Heart right ventricle (tissue), 16 donors: ENCODE results near the gene VPS52. TPM values are rescaled to one million over a fixed set of nuclear protein-coding genes. Genes with fewer than 3 reads are reported as not detected.

Source experiments
- ATAC-seq, 8 donors: fragments of 200-7000 bp; cut with Tn5 transposase; one replicate each; pipeline ENCODE4 v1.9.1; 2020; ENCODE audit warnings: mild to moderate bottlenecking in 8 of 8, moderate library complexity in 8 of 8, moderate number of reproducible peaks in 1 of 8
- DNase-seq, 2 donors: peaks; one replicate each; pipeline ENCODE4 v3.0.0-alpha.2; 2020
- H3K27ac ChIP-seq, 10 donors: fragments of 200-600 bp; sonication (generic) in 2 of 10; one replicate each; pipeline versions ENCODE4 v1.5.0 to v1.8.0; 2020 to 2022; ENCODE audit warnings: mild to moderate bottlenecking in 3 of 10
- H3K27me3 ChIP-seq, 7 donors: fragments of 200-600 bp; one replicate each; pipeline ENCODE4 v1.8.0; 2021 to 2022; ENCODE audit warnings: mild to moderate bottlenecking in 2 of 7
- H3K36me3 ChIP-seq, 9 donors: fragments of 200-600 bp; sonication (generic) in 1 of 9; one replicate each; pipeline versions ENCODE4 v1.5.0 to v1.8.0; 2020 to 2022; ENCODE audit warnings: mild to moderate bottlenecking in 2 of 9
- H3K4me1 ChIP-seq, 9 donors: fragments of 200-600 bp; sonication (generic) in 1 of 9; one replicate each; pipeline versions ENCODE4 v1.5.0 to v1.8.0; 2020 to 2022; ENCODE audit warnings: mild to moderate bottlenecking in 4 of 9
- H3K4me3 ChIP-seq, 10 donors: fragments of 200-600 bp; sonication (generic) in 2 of 10; one replicate each; pipeline versions ENCODE4 v1.5.0 to v1.8.0; 2020 to 2022; ENCODE audit warnings: mild to moderate bottlenecking in 7 of 10, moderate library complexity in 2 of 10
- H3K9me3 ChIP-seq, 11 donors: fragments of 200-600 bp in 10 of 11; sonication (generic) in 2 of 11; one replicate each; pipeline versions ENCODE4 v1.5.0 to v1.8.0; 2013 to 2022; ENCODE audit warnings: mild to moderate bottlenecking in 2 of 11, control low read depth in 1 of 11, moderate library complexity in 1 of 11
- CTCF ChIP-seq, 9 donors: fragments of 200-600 bp; sonication (generic) in 2 of 9; IDR thresholded peaks; one replicate each; pipeline versions ENCODE4 v1.5.0 to v1.8.0; 2021 to 2022; ENCODE audit warnings: antibody characterized with exemption in 9 of 9, mild to moderate bottlenecking in 5 of 9, moderate library complexity in 1 of 9
- WGBS, 2 donors: extraction: QIAGEN DNeasy Blood & Tissue Kit; methylation state at CpG; one replicate each; pipeline ENCODE4 v1.1.7; 2013; ENCODE audit warnings: inconsistent platforms in 1 of 2; 5-methylcytosine and 5-hydroxymethylcytosine counted together
- intact Hi-C, 10 donors: fragments of 100-400 bp; cut with DNase I; formaldehyde crosslinking; loops; one replicate each; pipeline versions ENCODE4 v1.11.1 to v1.14.2; 2022
- polyA plus RNA-seq, 2 donors: library from polyadenylated mRNA; stranded (reverse); fragments of 200-250 nt; gene quantifications; one replicate each; pipeline ENCODE4 v1.2.3, GENCODE V29; 2013
- total RNA-seq, 10 donors: library from RNA; stranded (reverse); fragmentation: NEBNext Ultra II Directional in 3 of 10; extraction: Animal tissue kit (Norgen Biotek cat#: 25700) in 3 of 10; gene quantifications; one replicate each; pipeline versions ENCODE4 v1.2.1 to v1.2.4, GENCODE V29; 2021 to 2023
- donor health status: Arrhythmogenic right ventricular cardiomyopathy.
- donor health status: ischemic (EF 13 %, LVEDD 7.1; RV severe dilation, severe dysfunction).
- donor health status: healthy with polysubstance abuse.
- donor health status: DM: no; HTN: yes; CAD: no.
- donor health status: DM: no; HTN: no; CAD: no.
- donor health status: ischemic (EF 25% LVEDD 6.9; RV normal size, moderate dysfunction).
- donor health status: ischemic (EF 25% LVEDD 5.7; RV mildly dilated, moderate dysfunction).
- donor health status: healthy.
- donor health status: DM: yes; HTN: yes; CAD: no.
- donor health status: Ischemic cardiomyopathy.
- donor health status: ischemic (EF 35%, LVEDD 5.7; RV mildly dilated, moderate dysfunction).
- donor health status: nonischemic (EF 11% LVEDD 7.7; RV severe dilation, severe dysfunction).
- donor health status: DM: yes; HTN: yes; CAD: no.
- donor health status: PGD.
- donor health status: ischemic (EF 29% LVEDD 5.4; RV normal size, mild dysfunction).
- donor health status: nonischemic (EF 23%, LVEDD 6.1; RV moderate dilation, normal function).

The VPS52 gene
- total and polyA plus RNA-seq, 12 donors, result 25.2 to 45.7 (median 35.9) TPM

DNA sequence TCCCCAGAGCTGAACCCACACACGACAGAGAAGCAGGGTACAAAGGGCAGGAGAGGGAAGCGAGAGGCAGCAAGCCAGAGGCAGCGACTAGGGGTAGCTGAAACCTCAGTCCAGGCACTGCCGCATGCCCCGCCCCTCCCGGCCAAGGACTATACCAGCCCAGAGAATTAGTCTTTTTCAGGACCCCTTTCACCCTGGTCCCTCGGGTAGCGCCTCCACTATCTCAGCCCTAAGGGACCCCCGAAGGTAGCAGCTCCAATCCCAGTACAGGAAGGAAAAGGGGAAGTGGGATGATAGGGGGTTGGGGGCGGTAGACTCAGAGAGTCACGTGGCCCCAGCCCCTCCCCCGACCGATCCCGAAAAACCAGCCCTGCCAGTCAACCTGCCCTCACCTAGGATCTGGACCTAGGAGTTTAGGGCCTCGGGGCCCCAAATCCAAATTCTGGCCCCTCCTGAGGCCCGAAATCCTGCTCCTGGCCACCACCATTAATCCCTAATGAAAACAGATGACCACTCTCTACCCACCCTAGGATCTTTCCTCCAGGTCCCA lies 25.8 kb upstream of the VPS52 start:
- intact Hi-C loops, result no loop called here
- peaks cover 0 to 65% (median 17%) of the 10 kb centered on the region in 9 donors for H3K36me3 ChIP-seq
- H3K4me3 ChIP-seq, result peak overlapping the region; percentile 65 to 97 (median 80)
- peak in 2 of 8 donors; percentile 0 for ATAC-seq
- no peaks in the 10 kb centered on the region for H3K9me3 ChIP-seq
- peaks cover 11 to 41% (median 37%) of the 10 kb centered on the region in 9 donors for H3K4me1 ChIP-seq
- DNase-seq, result no peak
- WGBS, 2 donors, result 15 to 17% methylated on average over 16 of the region's 16 CpGs
- no peak for TF ChIP-seq CTCF (IDR thresholded peaks at IDR 0.05)
- no peaks in the 10 kb centered on the region for H3K27me3 ChIP-seq
- H3K27ac ChIP-seq, result peak overlapping the region; percentile 46 to 99 (median 98)

DNA sequence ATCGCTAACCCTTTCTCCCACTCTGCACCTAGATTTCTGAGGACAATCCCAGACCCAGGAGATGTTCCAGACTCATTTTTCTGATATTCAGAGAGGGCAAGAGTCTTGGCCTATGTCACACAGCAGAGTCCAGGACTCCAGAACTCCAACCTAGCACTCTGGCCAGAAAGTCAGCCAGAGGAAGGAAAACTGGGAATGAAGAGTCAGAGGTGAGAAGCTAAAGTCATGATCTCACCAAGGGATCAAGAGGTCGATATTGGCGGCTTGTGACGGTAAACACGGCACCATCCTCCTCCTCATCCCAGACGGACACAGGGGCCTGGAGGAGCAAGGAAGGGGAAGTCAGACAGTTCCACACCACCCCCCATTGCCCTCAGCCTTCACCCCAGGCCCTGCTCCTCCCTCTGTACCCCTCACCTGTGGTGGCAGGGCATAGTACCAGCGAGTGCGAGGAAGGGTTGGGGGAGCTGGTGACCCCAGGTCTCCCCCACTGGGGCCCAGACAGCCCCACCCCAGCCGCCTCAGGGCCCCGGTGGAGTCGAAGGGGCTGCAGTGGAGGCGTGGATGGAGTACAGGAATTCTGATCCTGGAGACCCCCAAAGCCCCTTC lies 25.2 kb upstream of the VPS52 start:
- Histone ChIP-seq H3K4me3 (peak overlapping the region; percentile 65 to 97 (median 80)), H3K27me3 (no peaks in the 10 kb centered on the region), H3K27ac (peak overlapping the region in 9 of 10 donors; percentile 93 to 99 (median 98)), H3K4me1 (peaks cover 11 to 39% (median 35%) of the 10 kb centered on the region in 9 donors), H3K9me3 (no peaks in the 10 kb centered on the region), H3K36me3 (peaks cover 0 to 65% (median 22%) of the 10 kb centered on the region in 9 donors)
- 72 to 76% methylated on average over 12 of the region's 12 CpGs for WGBS, 2 donors
- no peak for DNase-seq
- intact Hi-C loops, result no loop called here
- TF ChIP-seq CTCF (IDR thresholded peaks at IDR 0.05), result no peak
- no peak for ATAC-seq

DNA sequence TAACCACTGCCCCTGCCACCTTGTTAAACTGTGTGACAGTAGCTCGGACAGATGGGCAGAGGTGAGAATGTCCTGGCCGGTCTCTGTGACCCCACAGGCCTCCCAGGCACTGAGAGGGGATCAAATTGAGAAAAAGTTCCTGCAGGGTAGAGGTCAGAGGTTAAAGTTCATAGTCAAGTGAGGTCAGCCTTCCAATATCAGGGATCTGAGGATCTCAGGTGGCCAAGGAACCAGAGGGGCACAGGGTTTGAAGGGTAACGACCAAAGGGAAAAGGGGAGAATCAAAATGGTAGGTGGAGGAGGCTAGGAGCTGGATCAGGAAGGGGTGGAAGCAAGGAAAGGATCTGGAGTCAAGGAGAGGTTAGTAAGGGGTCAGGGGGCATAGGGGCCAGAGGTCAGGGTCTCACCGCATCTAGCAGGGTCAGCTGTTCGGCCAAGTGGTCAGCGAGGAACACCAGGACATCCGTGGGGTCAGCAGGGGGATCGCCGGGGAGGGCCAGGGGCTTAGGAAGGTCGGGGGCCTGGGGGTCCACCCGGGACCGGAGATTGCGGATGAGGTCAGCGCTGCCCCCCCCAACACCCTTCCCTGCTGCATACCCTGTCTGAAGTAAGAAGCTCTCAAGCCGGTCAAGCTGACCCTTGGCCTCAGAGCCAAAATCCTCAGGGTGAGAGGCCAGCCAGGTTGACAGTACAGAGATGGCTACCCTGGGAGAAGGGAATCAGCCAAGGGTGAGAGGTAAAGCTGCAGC lies 24.1 kb upstream of the VPS52 start:
- no peak overlapping the region for H3K27ac ChIP-seq
- peaks cover 9 to 28% (median 25%) of the 10 kb centered on the region in 9 donors for H3K4me1 ChIP-seq
- WGBS, 2 donors, result 85 to 88% methylated on average over 15 of the region's 15 CpGs
- ATAC-seq (no peak), DNase-seq (no peak)
- no peak for TF ChIP-seq CTCF (IDR thresholded peaks at IDR 0.05)
- H3K27me3 ChIP-seq, result no peaks in the 10 kb centered on the region
- H3K9me3 ChIP-seq, result no peaks in the 10 kb centered on the region
- intact Hi-C loops, result no loop called here
- no peak overlapping the region for H3K4me3 ChIP-seq
- H3K36me3 ChIP-seq, result peaks cover 0 to 65% (median 33%) of the 10 kb centered on the region in 9 donors

DNA sequence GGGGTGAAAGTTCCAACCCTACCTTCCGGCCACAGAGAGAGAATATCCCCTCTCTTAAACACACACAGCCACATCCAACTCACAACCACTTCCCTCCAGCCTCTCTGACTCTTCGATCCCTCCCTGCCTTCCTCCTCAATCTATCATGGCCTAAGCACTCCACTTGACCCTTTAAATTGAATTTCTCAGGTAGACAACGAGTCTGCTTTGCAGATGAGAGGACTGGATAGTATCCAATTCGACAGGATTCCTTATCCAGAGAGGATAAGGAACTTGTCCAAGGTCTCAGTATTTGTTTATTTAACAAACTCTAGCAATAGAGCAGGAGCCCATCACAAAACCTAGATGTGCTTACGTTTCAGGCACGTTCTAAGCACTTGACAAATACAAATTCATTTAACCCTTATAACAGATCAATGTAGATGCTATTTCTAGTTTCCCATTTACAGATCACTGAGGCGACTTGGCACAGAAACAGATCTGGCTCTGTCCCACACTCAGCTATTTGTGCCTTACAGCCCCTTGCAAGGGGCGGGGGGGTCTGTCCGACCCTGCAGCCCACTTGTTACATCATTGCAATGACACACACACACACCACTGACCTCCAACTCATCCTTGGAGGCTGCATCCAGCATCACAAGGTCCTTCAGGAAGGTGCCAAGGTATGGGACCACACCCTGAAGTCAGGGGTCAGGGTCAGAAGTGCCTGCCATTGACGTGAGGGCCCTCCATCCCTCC lies 22.6 kb upstream of the VPS52 start:
- no peaks in the 10 kb centered on the region for H3K27me3 ChIP-seq

More for the DNA sequence above, 22.6 kb upstream of the VPS52 start:
- Histone ChIP-seq H3K4me1 (peaks cover 12 to 28% (median 26%) of the 10 kb centered on the region in 9 donors), H3K27ac (no peak overlapping the region), H3K36me3 (peaks cover 0 to 65% (median 34%) of the 10 kb centered on the region in 9 donors), H3K9me3 (no peaks in the 10 kb centered on the region), H3K4me3 (no peak overlapping the region)
- TF ChIP-seq CTCF (IDR thresholded peaks at IDR 0.05), result no peak
- WGBS, 2 donors, result 65 to 69% methylated on average over 10 of the region's 10 CpGs
- ATAC-seq (no peak), DNase-seq (no peak)
- intact Hi-C loops, result no loop called here
